Measurements from ENCODE around the gene FAM131A.

- no peak for TF ChIP-seq ZC3H10 (CRISPR knock-in tag; IDR thresholded peaks at IDR 0.05)
- TF ChIP-seq ARNTL (CRISPR knock-in tag; IDR thresholded peaks at IDR 0.05; ENCODE audit: borderline replicate concordance, low read depth): no peak
- no peak for TF ChIP-seq ZFP30 (CRISPR knock-in tag; IDR thresholded peaks at IDR 0.05)
- no peak for TF ChIP-seq OSR1 (CRISPR knock-in tag; IDR thresholded peaks at IDR 0.05)
- no peak for TF ChIP-seq PATZ1 (CRISPR knock-in tag; IDR thresholded peaks at IDR 0.05; ENCODE audit: borderline replicate concordance)
- no peak for TF ChIP-seq ZFP3 (CRISPR knock-in tag; IDR thresholded peaks at IDR 0.05)
Observed at GRCh38 chr3:184387174-184387714, 49.8 kb downstream of the FAM131A start.

Data from SK-N-SH treated with all-trans-retinoic acid at 6 μM for 48 hours (cell line).